Astrocyte (in vitro differentiated cells and primary cell): ENCODE results near the gene RPL35. TPM values are rescaled to one million over a fixed set of nuclear protein-coding genes. Genes with fewer than 3 reads are reported as not detected.

Source experiments
- DNase-seq: peaks from one replicate; pipeline ENCODE4 v3.0.0-alpha.2; 2010; ENCODE audit warnings: low read depth
- FAIRE-seq: peaks from 2 replicates; lab custom pipeline; 2011; peaks lifted over from hg19 to GRCh38; lab: Jason Lieb, UNC
- H2AFZ ChIP-seq: 2 replicates; pipeline ENCODE4 v1.6.0; 2012; ENCODE audit warnings: low read depth, low read length, inconsistent platforms
- H3K27ac ChIP-seq: 2 replicates; pipeline ENCODE4 v1.5.1; 2011; ENCODE audit warnings: low read depth, low read length, inconsistent platforms
- H3K27me3 ChIP-seq: 2 replicates; pipeline ENCODE4 v1.6.0; 2011; ENCODE audit warnings: low read length, inconsistent platforms; ENCODE audit not compliant: insufficient read depth
- H3K36me3 ChIP-seq: 2 replicates; pipeline ENCODE4 v1.5.1; 2011; ENCODE audit warnings: low read length, inconsistent platforms; ENCODE audit not compliant: insufficient read depth
- H3K4me1 ChIP-seq: 2 replicates; pipeline ENCODE4 v1.5.1; 2011; ENCODE audit warnings: low read length, inconsistent platforms; ENCODE audit not compliant: insufficient read depth
- H3K4me2 ChIP-seq: 2 replicates; pipeline ENCODE4 v1.6.0; 2012; ENCODE audit warnings: low read length, inconsistent platforms
- H3K4me3 ChIP-seq: 2 replicates; pipeline ENCODE4 v1.5.1; 2011; ENCODE audit warnings: low read depth, mild to moderate bottlenecking, low read length, inconsistent platforms; ENCODE audit not compliant: insufficient read depth
- H3K79me2 ChIP-seq: 2 replicates; pipeline ENCODE4 v1.6.0; 2012; ENCODE audit warnings: mild to moderate bottlenecking, low read length, inconsistent platforms; ENCODE audit not compliant: insufficient read depth
- H3K9ac ChIP-seq: 2 replicates; pipeline ENCODE4 v1.6.0; 2012; ENCODE audit warnings: mild to moderate bottlenecking, low read length, inconsistent platforms
- H3K9me3 ChIP-seq: 2 replicates; pipeline ENCODE4 v1.5.1; 2012; ENCODE audit warnings: low read depth, mild to moderate bottlenecking, low read length, inconsistent platforms; ENCODE audit not compliant: insufficient read depth
- H4K20me1 ChIP-seq: 2 replicates; pipeline ENCODE4 v1.6.0; 2012; ENCODE audit warnings: low read length, inconsistent platforms; ENCODE audit not compliant: insufficient read depth
- H3K27ac Mint-ChIP-seq: one replicate; pipeline ENCODE4 v1.8.0; 2021; ENCODE audit warnings: mild to moderate bottlenecking, mixed read lengths; ENCODE audit not compliant: unreplicated experiment
- H3K27me3 Mint-ChIP-seq: one replicate; pipeline ENCODE4 v1.8.0; 2021; ENCODE audit warnings: low read depth, mixed read lengths; ENCODE audit not compliant: unreplicated experiment
- H3K36me3 Mint-ChIP-seq: one replicate; pipeline ENCODE4 v1.8.0; 2021; ENCODE audit warnings: low read depth, mixed read lengths; ENCODE audit not compliant: unreplicated experiment
- H3K4me1 Mint-ChIP-seq: one replicate; pipeline ENCODE4 v1.8.0; 2021; ENCODE audit warnings: low read depth, mixed read lengths; ENCODE audit not compliant: unreplicated experiment
- H3K4me3 Mint-ChIP-seq: one replicate; pipeline ENCODE4 v1.8.0; 2021; ENCODE audit warnings: mild to moderate bottlenecking, moderate library complexity, mixed read lengths; ENCODE audit not compliant: unreplicated experiment
- H3K9me3 Mint-ChIP-seq: one replicate; pipeline ENCODE4 v1.8.0; 2021; ENCODE audit warnings: mild to moderate bottlenecking, mixed read lengths; ENCODE audit not compliant: unreplicated experiment
- CTCF ChIP-seq: IDR thresholded peaks from 2 replicates; pipeline ENCODE4 v1.5.1; 2011; ENCODE audit warnings: low read depth, mild to moderate bottlenecking, inconsistent platforms, low read length, moderate library complexity; ENCODE audit not compliant: insufficient read depth
- EZH2 ChIP-seq: IDR thresholded peaks from 2 replicates; pipeline ENCODE4 v1.6.1; 2012; ENCODE audit warnings: mild to moderate bottlenecking, low read length, inconsistent platforms; ENCODE audit not compliant: insufficient read depth
- total RNA-seq: library from RNA; stranded (reverse); gene quantifications from 2 replicates; pipeline ENCODE4 v1.2.1, GENCODE V29; 2021

Gene RPL35
- total RNA-seq, 1 donor from 2014 or later = 1,259 TPM

GRCh38 chr9:124889006-124889405, 27.2 kb upstream of the RPL35 start:
- Histone ChIP-seq H4K20me1 (no peaks in the 10 kb centered on the region), H3K4me2 (no peak overlapping the region), H3K9me3 (no peaks in the 10 kb centered on the region), H3K36me3 (peaks cover 14% of the 10 kb centered on the region), H3K4me1 (no peaks in the 10 kb centered on the region), H3K4me3 (no peak overlapping the region), H3K27me3 (no peaks in the 10 kb centered on the region), H3K27ac (no peak overlapping the region), H2AFZ (no peak overlapping the region), H3K79me2 (no peaks in the 10 kb centered on the region), H3K9ac (no peak overlapping the region)
- no peak for DNase-seq
- Mint-ChIP-seq H3K9me3 (no peaks in the 10 kb centered on the region), H3K27ac (no peak overlapping the region), H3K27me3 (no peaks in the 10 kb centered on the region), H3K4me1 (no peaks in the 10 kb centered on the region), H3K36me3 (peaks cover 24% of the 10 kb centered on the region), H3K4me3 (no peak overlapping the region)
- TF ChIP-seq EZH2 (no peak), CTCF (no peak)
- FAIRE-seq = no peak

GRCh38 chr9:124887832-124888231, 26.1 kb upstream of the RPL35 start:
- Histone ChIP-seq H2AFZ (no peak overlapping the region), H3K27me3 (no peaks in the 10 kb centered on the region), H3K36me3 (peaks cover 14% of the 10 kb centered on the region), H3K4me2 (no peak overlapping the region), H4K20me1 (no peaks in the 10 kb centered on the region), H3K9ac (no peak overlapping the region), H3K9me3 (no peaks in the 10 kb centered on the region), H3K27ac (no peak overlapping the region), H3K79me2 (no peaks in the 10 kb centered on the region), H3K4me1 (no peaks in the 10 kb centered on the region), H3K4me3 (no peak overlapping the region)
- FAIRE-seq (no peak), DNase-seq (no peak)
- no peak overlapping the region for H3K27ac Mint-ChIP-seq
- no peak for TF ChIP-seq EZH2
- TF ChIP-seq CTCF = no peak
- no peaks in the 10 kb centered on the region for H3K4me1 Mint-ChIP-seq
- no peaks in the 10 kb centered on the region for H3K9me3 Mint-ChIP-seq
- no peak overlapping the region for H3K4me3 Mint-ChIP-seq
- no peaks in the 10 kb centered on the region for H3K27me3 Mint-ChIP-seq
- H3K36me3 Mint-ChIP-seq = peaks cover 23% of the 10 kb centered on the region

GRCh38 chr9:124886866-124887492, 25.2 kb upstream of the RPL35 start:
- H3K27ac ChIP-seq = no peak overlapping the region
- no peaks in the 10 kb centered on the region for H3K4me1 ChIP-seq
- no peak for DNase-seq
- no peaks in the 10 kb centered on the region for H3K9me3 Mint-ChIP-seq
- no peaks in the 10 kb centered on the region for H3K4me1 Mint-ChIP-seq
- H3K9me3 ChIP-seq = no peaks in the 10 kb centered on the region
- H3K4me2 ChIP-seq = no peak overlapping the region
- no peaks in the 10 kb centered on the region for H3K79me2 ChIP-seq
- H3K36me3 ChIP-seq = peaks cover 14% of the 10 kb centered on the region
- no peak overlapping the region for H3K9ac ChIP-seq
- H3K4me3 Mint-ChIP-seq = no peak overlapping the region
- no peak for FAIRE-seq
- peaks cover 26% of the 10 kb centered on the region for H3K36me3 Mint-ChIP-seq
- no peaks in the 10 kb centered on the region for H3K27me3 ChIP-seq
- no peak for TF ChIP-seq EZH2
- TF ChIP-seq CTCF = no peak
- H3K27ac Mint-ChIP-seq = no peak overlapping the region
- no peaks in the 10 kb centered on the region for H3K27me3 Mint-ChIP-seq
- no peaks in the 10 kb centered on the region for H4K20me1 ChIP-seq
- H3K4me3 ChIP-seq = no peak overlapping the region
- H2AFZ ChIP-seq = no peak overlapping the region
